Neuron (in vitro differentiated cells): ENCODE results near the gene FASTKD3.

Experiments used
- H2AFZ ChIP-seq: one replicate; pipeline ENCODE4 v1.6.1; 2013; ENCODE audit warnings: low read depth, mild to moderate bottlenecking, inconsistent platforms, low read length, moderate library complexity
- H3K27me3 ChIP-seq: one replicate; pipeline ENCODE4 v1.6.1; 2013; ENCODE audit warnings: low read length; ENCODE audit not compliant: insufficient read depth
- H3K36me3 ChIP-seq: one replicate; pipeline ENCODE4 v1.6.1; 2013; ENCODE audit warnings: low read length; ENCODE audit not compliant: insufficient read depth
- H3K4me1 ChIP-seq: one replicate; pipeline ENCODE4 v1.6.1; 2013; ENCODE audit warnings: low read length; ENCODE audit not compliant: insufficient read depth
- H3K4me3 ChIP-seq: 2 replicates; pipeline ENCODE4 v1.5.1; 2013; ENCODE audit warnings: mild to moderate bottlenecking, low read length, moderate library complexity
- H3K9me3 ChIP-seq: one replicate; pipeline ENCODE4 v1.6.1; 2013; ENCODE audit warnings: low read length

Gene FASTKD3

DNA sequence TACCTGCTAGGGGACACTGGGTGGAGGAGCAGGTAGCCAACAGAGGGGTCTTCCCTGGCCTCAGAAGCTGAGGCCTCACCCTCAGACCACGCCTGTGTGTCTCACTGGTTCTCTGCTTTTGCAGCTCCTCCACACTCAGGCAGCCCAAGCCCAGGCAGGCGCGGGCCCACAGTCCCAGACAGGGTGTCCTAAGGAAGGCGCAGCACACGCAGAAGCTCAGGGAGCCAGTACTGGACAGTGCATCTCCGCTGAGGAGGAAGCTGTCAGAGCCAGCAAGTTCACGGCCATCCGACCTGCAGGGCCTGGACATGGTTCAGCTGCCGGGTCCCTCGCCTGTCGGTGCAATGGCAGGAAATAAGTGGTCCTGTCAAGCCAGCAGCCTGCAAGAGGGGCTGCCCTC lies 43.2 kb downstream of the FASTKD3 start:
- no peaks in the 10 kb centered on the region for H3K9me3 ChIP-seq
- no peak overlapping the region for H2AFZ ChIP-seq
- H3K27me3 ChIP-seq = no peaks in the 10 kb centered on the region
- peaks cover 2% of the 10 kb centered on the region for H3K36me3 ChIP-seq
- no peak overlapping the region for H3K4me3 ChIP-seq
- no peaks in the 10 kb centered on the region for H3K4me1 ChIP-seq

- H3K9me3 ChIP-seq = no peaks in the 10 kb centered on the region
- no peaks in the 10 kb centered on the region for H3K27me3 ChIP-seq
- H3K4me3 ChIP-seq = no peak overlapping the region
- peaks cover 2% of the 10 kb centered on the region for H3K36me3 ChIP-seq
- H2AFZ ChIP-seq = no peak overlapping the region
- no peaks in the 10 kb centered on the region for H3K4me1 ChIP-seq
These were observed 43.8 kb downstream of the FASTKD3 start for GRCh38 chr5:7824995-7825394.

GRCh38 chr5:7823594-7823993 lies 45.2 kb downstream of the FASTKD3 start:
- H3K36me3 ChIP-seq = peaks cover 2% of the 10 kb centered on the region
- no peak overlapping the region for H2AFZ ChIP-seq
- no peaks in the 10 kb centered on the region for H3K27me3 ChIP-seq
- no peaks in the 10 kb centered on the region for H3K9me3 ChIP-seq
- H3K4me1 ChIP-seq = no peaks in the 10 kb centered on the region
- no peak overlapping the region for H3K4me3 ChIP-seq

DNA sequence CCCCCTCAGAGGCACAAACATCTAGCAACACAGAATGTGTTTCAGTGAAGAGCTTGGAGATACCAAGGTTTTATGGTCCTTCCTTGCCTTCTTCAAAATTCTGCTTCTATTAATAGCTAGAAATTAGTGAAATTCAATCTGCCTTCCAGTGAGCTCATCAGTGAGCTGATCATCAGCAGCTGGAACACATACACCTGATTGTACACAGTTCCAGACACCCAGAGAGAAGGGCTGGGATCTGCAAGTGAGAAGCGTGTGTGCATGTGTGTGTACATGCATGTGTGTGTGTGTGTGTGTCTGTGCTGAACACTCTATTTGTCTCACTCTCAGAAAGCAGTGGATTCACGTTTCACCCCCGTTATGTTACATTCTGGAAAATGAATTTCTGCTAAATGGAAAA lies 46.4 kb downstream of the FASTKD3 start:
- Histone ChIP-seq H3K4me3 (no peak overlapping the region), H3K9me3 (no peaks in the 10 kb centered on the region), H3K36me3 (peaks cover 2% of the 10 kb centered on the region), H3K4me1 (no peaks in the 10 kb centered on the region), H2AFZ (no peak overlapping the region), H3K27me3 (no peaks in the 10 kb centered on the region)

DNA sequence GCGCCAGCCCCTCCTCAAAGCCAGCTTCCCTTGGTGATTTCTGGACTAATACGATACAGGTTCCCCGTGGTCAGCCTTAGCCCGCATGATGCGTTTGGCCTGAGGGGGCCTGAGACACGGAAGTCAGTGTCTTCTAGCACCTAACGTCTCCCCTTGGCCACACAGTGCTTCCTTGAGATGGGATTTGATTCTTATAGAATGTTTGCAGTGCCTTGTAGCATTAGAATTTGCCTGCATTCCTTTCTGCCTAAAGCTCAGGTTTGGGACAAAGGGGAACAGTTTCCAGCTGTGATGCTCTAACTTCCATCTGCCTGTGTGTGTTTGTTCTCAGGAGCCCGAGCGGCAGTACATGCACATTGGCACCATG lies 52.3 kb downstream of the FASTKD3 start:
- Histone ChIP-seq H3K36me3 (no peaks in the 10 kb centered on the region), H3K9me3 (no peaks in the 10 kb centered on the region), H3K27me3 (no peaks in the 10 kb centered on the region), H3K4me1 (no peaks in the 10 kb centered on the region), H3K4me3 (no peak overlapping the region), H2AFZ (no peak overlapping the region)

- H3K36me3 ChIP-seq = no peaks in the 10 kb centered on the region
- H2AFZ ChIP-seq = no peak overlapping the region
- H3K4me3 ChIP-seq = no peak overlapping the region
- H3K27me3 ChIP-seq = no peaks in the 10 kb centered on the region
- H3K9me3 ChIP-seq = no peaks in the 10 kb centered on the region
- H3K4me1 ChIP-seq = no peaks in the 10 kb centered on the region
These were observed 52.8 kb downstream of the FASTKD3 start for GRCh38 chr5:7815892-7816534.

GRCh38 chr5:7814816-7815215 lies 54.0 kb downstream of the FASTKD3 start:
- Histone ChIP-seq H2AFZ (no peak overlapping the region), H3K9me3 (no peaks in the 10 kb centered on the region), H3K36me3 (no peaks in the 10 kb centered on the region), H3K27me3 (no peaks in the 10 kb centered on the region), H3K4me3 (no peak overlapping the region), H3K4me1 (no peaks in the 10 kb centered on the region)

DNA sequence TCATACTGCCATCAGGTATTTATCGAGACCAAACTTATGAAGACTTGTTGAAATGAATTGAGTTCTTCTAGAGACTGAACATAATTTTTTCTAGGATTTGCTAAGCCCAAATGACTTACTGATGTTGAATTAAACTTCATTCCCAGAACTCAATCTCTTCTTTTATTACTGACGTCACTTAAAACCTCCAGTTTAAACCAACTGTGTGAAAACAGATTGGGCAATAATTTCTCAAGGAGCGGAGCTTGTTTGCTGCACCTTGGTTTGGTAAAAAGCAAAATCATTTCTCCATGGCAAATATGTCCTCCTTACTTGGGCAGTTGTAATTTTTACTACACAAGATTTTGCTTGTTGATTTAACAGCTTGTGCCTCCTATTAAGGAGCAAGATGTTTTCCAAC lies 55.3 kb downstream of the FASTKD3 start:
- H3K4me3 ChIP-seq = no peak overlapping the region
- H3K36me3 ChIP-seq = no peaks in the 10 kb centered on the region
- no peaks in the 10 kb centered on the region for H3K4me1 ChIP-seq
- H3K27me3 ChIP-seq = no peaks in the 10 kb centered on the region
- H2AFZ ChIP-seq = no peak overlapping the region
- H3K9me3 ChIP-seq = no peaks in the 10 kb centered on the region

GRCh38 chr5:7813007-7813406 lies 55.8 kb downstream of the FASTKD3 start:
- no peaks in the 10 kb centered on the region for H3K9me3 ChIP-seq
- H3K4me3 ChIP-seq = no peak overlapping the region
- H3K4me1 ChIP-seq = no peaks in the 10 kb centered on the region
- H3K36me3 ChIP-seq = no peaks in the 10 kb centered on the region
- H3K27me3 ChIP-seq = no peaks in the 10 kb centered on the region
- no peak overlapping the region for H2AFZ ChIP-seq

DNA sequence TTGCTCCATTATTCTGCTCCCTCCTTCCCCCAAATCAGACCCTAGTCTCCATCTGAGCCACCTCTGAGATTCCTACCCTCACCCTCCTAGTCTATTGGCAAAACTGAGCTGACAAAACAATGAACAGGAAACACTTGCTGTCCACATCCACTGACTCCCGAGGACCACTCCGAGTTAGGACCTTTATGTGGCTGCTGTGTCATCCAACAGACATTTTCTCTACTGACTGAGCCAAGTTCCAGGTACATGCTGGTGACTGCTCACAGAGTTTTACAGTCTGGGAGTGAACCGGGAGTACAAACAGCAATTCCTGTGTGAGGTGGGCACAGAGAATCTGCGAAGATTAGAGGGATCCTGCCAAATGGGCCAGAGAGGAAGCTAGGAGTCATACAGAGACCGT lies 57.1 kb downstream of the FASTKD3 start:
- Histone ChIP-seq H3K4me1 (no peaks in the 10 kb centered on the region), H3K9me3 (no peaks in the 10 kb centered on the region), H3K4me3 (no peak overlapping the region), H2AFZ (no peak overlapping the region), H3K36me3 (no peaks in the 10 kb centered on the region), H3K27me3 (no peaks in the 10 kb centered on the region)
